ENCODE data around the gene C1RL. TPM values are rescaled to one million over a fixed set of nuclear protein-coding genes. Genes with fewer than 3 reads are reported as not detected.

C1RL gene
- total and polyA plus RNA-seq, 2 donors (not counting 1 experiment from before 2014, with no cell fraction given) = 13.5 to 24.9 TPM

- ChIA-PET POLR2A (no interaction called here), CTCF (interaction anchor here (0.6 kb wide), 1 partner anchor 26 kb away, joined by 3 read pairs; no protein-coding TSS in a partner anchor)
- intact Hi-C loops (cut with micrococcal nuclease) = no loop called here
These were observed 8.7 kb upstream of the C1RL start for GRCh38 chr12:7117670-7118069.

GRCh38 chr12:7116916-7117315 is 7.9 kb upstream of the C1RL start:
- Mint-ChIP-seq H3K9me3 (ENCODE audit: insufficient read depth) (no peaks in the 10 kb centered on the region), H3K4me1 (peaks cover 4% of the 10 kb centered on the region), H3K4me3 (no peak overlapping the region), H3K27ac (no peak overlapping the region), H3K27me3 (no peaks in the 10 kb centered on the region)
- ChIA-PET POLR2A (no interaction called here), CTCF (interaction anchor here (1.2 kb wide), 1 partner anchor 15 kb away, joined by 3 read pairs; no protein-coding TSS in a partner anchor)
- Histone ChIP-seq H3K4me3 (ENCODE audit: control extremely low read depth in 1 of 5, extremely low read depth in 1 of 5, insufficient read depth in 1 of 5, low read depth in 2 of 5, low read length in 4 of 5) (no peak overlapping the region), H4K20me1 (ENCODE audit: control insufficient read depth, insufficient read depth, low read length, poor library complexity, severe bottlenecking) (peaks cover 8% of the 10 kb centered on the region), H3K9ac (ENCODE audit: low read length) (no peak overlapping the region), H3K4me2 (replicated peaks; ENCODE audit: low read depth, low read length, poor library complexity, severe bottlenecking) (no peak overlapping the region), H3K4me1 (ENCODE audit: control insufficient read depth in 2 of 2, insufficient read depth in 2 of 2, low read length in 2 of 2) (peaks cover 0 to 2% of the 10 kb centered on the region in 2 donors), H3K27me3 (replicated peaks in 1 of 4; ENCODE audit: control extremely low read depth in 1 of 4, control insufficient read depth in 3 of 4, insufficient read depth in 4 of 4, low read length in 3 of 4) (no peaks in the 10 kb centered on the region), H2AFZ (ENCODE audit: insufficient read depth, low read depth, low read length, poor library complexity, severe bottlenecking) (no peak overlapping the region), H3K9me3 (ENCODE audit: control extremely low read depth in 1 of 3, control insufficient read depth in 2 of 3, insufficient read depth in 1 of 3, low read length in 2 of 3) (no peaks in the 10 kb centered on the region), H3K27ac (ENCODE audit: low read length in 2 of 2) (no peak overlapping the region), H3K36me3 (replicated peaks in 1 of 2; ENCODE audit: control extremely low read depth in 1 of 2, control insufficient read depth in 1 of 2, extremely low read depth in 1 of 2, insufficient read depth in 2 of 2, low read length in 1 of 2) (peaks cover 0 to 30% of the 10 kb centered on the region in 2 experiments), H3K79me2 (ENCODE audit: control insufficient read depth, insufficient read depth, low read length) (no peaks in the 10 kb centered on the region)
- DNase-seq (no peak), ATAC-seq (ENCODE audit: low read depth) (no peak)
- WGBS (ENCODE audit: insufficient coverage) = 99% methylated on average over 8 of the region's 9 CpGs
- TF ChIP-seq CTCF (IDR thresholded peaks at IDR 0.05) (no peak), EZH2 (IDR thresholded peaks at IDR 0.05; ENCODE audit: borderline replicate concordance, insufficient read depth, low read depth, low read length, poor library complexity, severe bottlenecking) (no peak)
- intact Hi-C loops (cut with micrococcal nuclease) = no loop called here

More at GRCh38 chr12:7117670-7118069, 8.7 kb upstream of the C1RL start:
- Histone ChIP-seq H3K9me3 (ENCODE audit: control extremely low read depth in 1 of 3, control insufficient read depth in 2 of 3, insufficient read depth in 1 of 3, low read length in 2 of 3) (no peaks in the 10 kb centered on the region), H3K4me1 (ENCODE audit: control insufficient read depth in 2 of 2, insufficient read depth in 2 of 2, low read length in 2 of 2) (peaks cover 0 to 2% of the 10 kb centered on the region in 2 donors), H3K4me3 (ENCODE audit: control extremely low read depth in 1 of 5, extremely low read depth in 1 of 5, insufficient read depth in 1 of 5, low read depth in 2 of 5, low read length in 4 of 5) (no peak overlapping the region), H2AFZ (ENCODE audit: insufficient read depth, low read depth, low read length, poor library complexity, severe bottlenecking) (no peak overlapping the region), H3K27ac (ENCODE audit: low read length in 2 of 2) (no peak overlapping the region), H4K20me1 (ENCODE audit: control insufficient read depth, insufficient read depth, low read length, poor library complexity, severe bottlenecking) (peaks cover 8% of the 10 kb centered on the region), H3K4me2 (replicated peaks; ENCODE audit: low read depth, low read length, poor library complexity, severe bottlenecking) (no peak overlapping the region), H3K79me2 (ENCODE audit: control insufficient read depth, insufficient read depth, low read length) (no peaks in the 10 kb centered on the region), H3K27me3 (replicated peaks in 1 of 4; ENCODE audit: control extremely low read depth in 1 of 4, control insufficient read depth in 3 of 4, insufficient read depth in 4 of 4, low read length in 3 of 4) (no peaks in the 10 kb centered on the region), H3K36me3 (replicated peaks in 1 of 2; ENCODE audit: control extremely low read depth in 1 of 2, control insufficient read depth in 1 of 2, extremely low read depth in 1 of 2, insufficient read depth in 2 of 2, low read length in 1 of 2) (peaks cover 0 to 30% of the 10 kb centered on the region in 2 experiments), H3K9ac (ENCODE audit: low read length) (no peak overlapping the region)
- H3K9me3 Mint-ChIP-seq (ENCODE audit: insufficient read depth) = no peaks in the 10 kb centered on the region
- no peak overlapping the region for H3K27ac Mint-ChIP-seq
- DNase-seq (no peak), ATAC-seq (ENCODE audit: low read depth) (no peak)
- TF ChIP-seq CTCF (IDR thresholded peaks at IDR 0.05) (no peak), EZH2 (IDR thresholded peaks at IDR 0.05; ENCODE audit: borderline replicate concordance, insufficient read depth, low read depth, low read length, poor library complexity, severe bottlenecking) (no peak)
- 100% methylated on average over 2 of the region's 3 CpGs for WGBS (ENCODE audit: insufficient coverage)
- peaks cover 4% of the 10 kb centered on the region for H3K4me1 Mint-ChIP-seq
- H3K4me3 Mint-ChIP-seq = no peak overlapping the region
- H3K27me3 Mint-ChIP-seq = no peaks in the 10 kb centered on the region

Data from B cell (primary cell).